Duodenal mucosa (tissue), 2 donors: ENCODE data around the gene TPRG1L.

Source experiments
- H3K27ac ChIP-seq: one replicate; pipeline ENCODE4 v1.7.0; 2013; ENCODE audit warnings: low read depth, low read length
- H3K27me3 ChIP-seq, 2 donors: one replicate each; pipeline ENCODE4 v1.7.0; 2013; ENCODE audit warnings: low read length in 2 of 2, control low read depth in 1 of 2; ENCODE audit not compliant: insufficient read depth in 2 of 2, control insufficient read depth in 1 of 2
- H3K36me3 ChIP-seq, 2 donors: one replicate each; pipeline ENCODE4 v1.7.0; 2013; ENCODE audit warnings: low read length in 2 of 2, control low read depth in 1 of 2; ENCODE audit not compliant: insufficient read depth in 2 of 2, control insufficient read depth in 1 of 2
- H3K4me1 ChIP-seq, 2 donors: one replicate each; pipeline ENCODE4 v1.7.0; 2013; ENCODE audit warnings: low read length in 2 of 2, control low read depth in 1 of 2; ENCODE audit not compliant: insufficient read depth in 2 of 2, control insufficient read depth in 1 of 2
- H3K4me3 ChIP-seq, 2 donors: one replicate each; pipeline ENCODE4 v1.7.0; 2013; ENCODE audit warnings: low read length in 2 of 2, low read depth in 1 of 2
- H3K9ac ChIP-seq, 2 donors: one replicate each; pipeline ENCODE4 v1.7.0; 2013; ENCODE audit warnings: low read length in 2 of 2, low read depth in 1 of 2
- H3K9me3 ChIP-seq, 2 donors: one replicate each; pipeline ENCODE4 v1.7.0; 2013; ENCODE audit warnings: low read length in 2 of 2, control low read depth in 1 of 2; ENCODE audit not compliant: control insufficient read depth in 1 of 2

Gene TPRG1L

DNA sequence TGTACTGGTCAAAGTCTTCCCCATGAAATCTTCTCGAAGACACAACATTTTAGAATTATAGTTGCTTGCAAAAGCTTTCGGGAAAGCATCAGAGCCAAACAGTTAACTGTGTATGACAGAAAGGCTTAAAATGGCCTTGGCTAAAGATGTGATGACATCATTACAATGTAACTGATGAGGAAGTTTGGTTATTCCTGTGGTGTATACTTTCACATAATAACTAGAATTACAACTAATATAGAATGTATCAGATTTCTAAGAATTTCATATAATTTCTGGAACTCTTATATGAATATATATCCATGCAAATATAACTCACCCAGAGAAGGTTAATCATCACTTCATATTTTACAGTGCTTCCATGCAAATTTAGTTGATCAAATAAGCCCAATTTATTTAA lies 35.9 kb downstream of the TPRG1L start:
- Histone ChIP-seq H3K27ac (no peak overlapping the region), H3K4me3 (no peak overlapping the region), H3K9ac (no peak overlapping the region), H3K4me1 (no peaks in the 10 kb centered on the region), H3K27me3 (peaks cover 15 to 17% of the 10 kb centered on the region in 2 donors), H3K36me3 (no peaks in the 10 kb centered on the region), H3K9me3 (no peaks in the 10 kb centered on the region)

DNA sequence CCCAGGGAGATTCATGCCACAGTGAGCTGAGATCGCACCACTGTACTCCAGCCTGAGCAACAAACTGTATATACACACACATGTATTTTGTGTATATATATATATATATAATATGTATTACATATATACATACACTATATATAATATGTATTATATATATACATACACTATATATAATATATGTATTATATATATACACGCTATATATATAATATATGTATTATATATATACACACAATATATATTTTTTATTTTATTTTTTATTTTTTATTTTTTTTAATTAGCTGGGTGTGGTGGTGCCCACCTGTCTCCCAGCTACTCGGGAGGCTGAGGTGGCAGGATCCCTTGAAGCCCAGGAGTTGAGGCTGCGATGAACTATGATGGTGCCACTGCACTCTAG lies 36.8 kb downstream of the TPRG1L start:
- H3K4me1 ChIP-seq = peaks cover 0 to 6% of the 10 kb centered on the region in 2 donors
- H3K27me3 ChIP-seq = peaks cover 9 to 20% of the 10 kb centered on the region in 2 donors

GRCh38 chr1:3662080-3662671 lies 37.4 kb downstream of the TPRG1L start:
- H3K4me3 ChIP-seq = no peak overlapping the region
- no peaks in the 10 kb centered on the region for H3K36me3 ChIP-seq
- peaks cover 5 to 25% of the 10 kb centered on the region in 2 donors for H3K27me3 ChIP-seq
- peaks cover 0 to 11% of the 10 kb centered on the region in 2 donors for H3K4me1 ChIP-seq
- H3K27ac ChIP-seq = no peak overlapping the region
- no peak overlapping the region for H3K9ac ChIP-seq
- H3K9me3 ChIP-seq = no peaks in the 10 kb centered on the region

More for the DNA sequence above, 36.8 kb downstream of the TPRG1L start:
- no peak overlapping the region for H3K27ac ChIP-seq
- no peak overlapping the region for H3K9ac ChIP-seq
- H3K4me3 ChIP-seq = no peak overlapping the region
- no peaks in the 10 kb centered on the region for H3K36me3 ChIP-seq
- H3K9me3 ChIP-seq = no peaks in the 10 kb centered on the region

- no peaks in the 10 kb centered on the region for H3K36me3 ChIP-seq
- H3K4me3 ChIP-seq = no peak overlapping the region
- H3K27me3 ChIP-seq = peaks cover 6 to 26% of the 10 kb centered on the region in 2 donors
These were observed 39.3 kb downstream of the TPRG1L start for GRCh38 chr1:3663999-3664699.

DNA sequence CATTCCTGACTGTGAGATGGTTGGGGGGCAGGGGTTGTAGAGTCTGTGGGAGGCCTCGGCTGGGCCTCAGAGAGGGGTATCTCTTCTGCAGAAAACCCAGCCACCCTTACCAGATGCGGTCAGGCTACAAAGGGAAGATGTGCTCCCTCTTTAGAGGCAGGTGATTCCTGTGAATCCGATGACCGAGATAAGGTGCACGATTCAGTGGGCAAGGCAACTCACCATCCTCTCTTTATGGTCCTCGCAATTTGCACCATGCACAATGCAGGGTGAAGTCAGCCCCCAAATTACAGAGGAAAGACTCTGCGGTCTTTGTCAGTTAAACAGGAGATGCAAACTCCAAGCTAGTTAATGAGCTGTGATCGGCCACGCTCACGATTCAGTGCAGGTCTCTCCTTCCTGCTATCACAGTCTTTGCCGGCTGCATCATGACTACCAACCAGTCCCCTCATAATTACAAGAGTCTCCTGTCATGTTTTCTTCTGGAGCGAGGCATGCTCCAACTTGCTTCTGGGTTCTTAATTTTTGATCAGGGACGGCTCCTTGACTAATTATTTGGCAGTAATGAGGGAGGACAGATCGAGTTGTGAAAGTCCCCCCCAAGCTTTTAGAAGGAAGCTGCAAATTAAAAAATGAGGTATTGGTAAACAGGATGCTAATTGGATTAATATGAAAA lies 40.0 kb downstream of the TPRG1L start:
- H3K36me3 ChIP-seq = no peaks in the 10 kb centered on the region
- H3K27ac ChIP-seq = no peak overlapping the region
- no peak overlapping the region for H3K9ac ChIP-seq
- H3K4me1 ChIP-seq = peaks cover 8 to 11% of the 10 kb centered on the region in 2 donors
- no peaks in the 10 kb centered on the region for H3K9me3 ChIP-seq
- H3K4me3 ChIP-seq = no peak overlapping the region
- H3K27me3 ChIP-seq = peaks cover 6 to 29% of the 10 kb centered on the region in 2 donors

More at GRCh38 chr1:3663999-3664699, 39.3 kb downstream of the TPRG1L start:
- Histone ChIP-seq H3K9ac (no peak overlapping the region), H3K4me1 (peaks cover 6 to 11% of the 10 kb centered on the region in 2 donors), H3K9me3 (no peaks in the 10 kb centered on the region), H3K27ac (no peak overlapping the region)

- no peak overlapping the region for H3K9ac ChIP-seq
- peaks cover 12 to 15% of the 10 kb centered on the region in 2 donors for H3K4me1 ChIP-seq
- H3K9me3 ChIP-seq = no peaks in the 10 kb centered on the region
- no peak overlapping the region for H3K4me3 ChIP-seq
- H3K27me3 ChIP-seq = peaks cover 20 to 48% of the 10 kb centered on the region in 2 donors
- no peaks in the 10 kb centered on the region for H3K36me3 ChIP-seq
- no peak overlapping the region for H3K27ac ChIP-seq
These were observed 43.3 kb downstream of the TPRG1L start for GRCh38 chr1:3668148-3668547.

DNA sequence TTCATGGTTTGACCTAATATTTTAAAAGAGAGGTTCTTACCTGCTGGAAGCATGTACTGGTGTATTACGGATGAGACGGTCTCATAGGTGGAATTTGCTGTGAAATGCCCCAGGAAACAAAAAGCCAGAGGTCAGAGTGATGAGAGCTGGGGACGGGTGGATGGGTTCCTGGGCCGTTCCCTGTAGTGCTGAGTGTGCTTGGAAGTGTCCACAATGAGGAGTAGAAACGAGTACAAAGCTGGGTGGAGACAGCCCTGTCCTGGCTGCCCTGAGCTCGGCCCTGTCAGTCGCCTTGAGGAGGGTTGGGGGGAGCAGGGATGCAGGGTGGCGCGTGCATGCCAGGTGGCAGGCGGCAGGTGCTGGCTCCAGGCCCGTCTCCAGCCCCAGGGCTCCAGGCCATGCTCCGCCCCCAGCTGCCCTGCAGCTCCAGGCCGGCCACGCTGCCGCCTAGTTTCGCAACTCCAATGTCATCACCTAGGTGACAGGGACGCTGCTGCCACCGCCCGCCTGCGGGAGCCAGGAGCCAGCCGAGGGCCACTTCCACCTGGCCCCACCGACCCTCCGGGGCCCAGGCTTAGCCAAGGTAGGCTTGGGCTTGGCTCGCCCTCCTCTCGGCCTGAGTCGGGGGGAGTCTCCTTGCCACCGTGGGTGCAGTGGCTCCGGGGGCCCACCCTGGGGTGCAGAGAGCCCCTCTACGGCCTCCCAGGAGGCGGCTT lies 43.9 kb downstream of the TPRG1L start:
- H3K27me3 ChIP-seq = peaks cover 20 to 46% of the 10 kb centered on the region in 2 donors

DNA sequence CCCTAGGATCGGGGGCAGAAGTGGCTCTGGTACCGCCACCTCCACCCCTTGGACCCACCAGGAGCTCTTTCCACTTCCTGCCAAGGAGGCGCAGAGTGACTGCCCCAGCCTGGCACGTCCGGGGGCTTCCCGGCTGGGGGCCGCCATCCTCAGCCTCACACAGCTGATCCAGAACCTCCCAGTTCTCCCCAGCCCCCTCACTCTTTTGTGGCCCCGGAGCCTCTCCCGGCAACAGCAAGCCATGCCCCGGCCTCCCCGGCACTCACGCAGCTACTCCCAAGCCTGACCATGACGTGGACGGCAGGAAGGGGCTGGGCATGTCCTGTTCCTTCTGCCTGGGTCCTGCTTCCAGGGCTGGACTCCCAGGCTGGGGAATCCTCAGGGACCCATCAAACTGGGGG lies 44.6 kb downstream of the TPRG1L start:
- Histone ChIP-seq H3K4me3 (no peak overlapping the region), H3K27ac (no peak overlapping the region), H3K4me1 (peaks cover 23 to 27% of the 10 kb centered on the region in 2 donors), H3K27me3 (peaks cover 20 to 39% of the 10 kb centered on the region in 2 donors), H3K9ac (no peak overlapping the region), H3K36me3 (no peaks in the 10 kb centered on the region), H3K9me3 (no peaks in the 10 kb centered on the region)

More for the DNA sequence above, 43.9 kb downstream of the TPRG1L start:
- H3K4me3 ChIP-seq = no peak overlapping the region
- H3K9ac ChIP-seq = no peak overlapping the region
- no peaks in the 10 kb centered on the region for H3K9me3 ChIP-seq
- no peaks in the 10 kb centered on the region for H3K36me3 ChIP-seq
- no peak overlapping the region for H3K27ac ChIP-seq
- H3K4me1 ChIP-seq = peaks cover 18 to 20% of the 10 kb centered on the region in 2 donors

GRCh38 chr1:3669971-3670431 lies 45.2 kb downstream of the TPRG1L start:
- Histone ChIP-seq H3K27ac (no peak overlapping the region), H3K36me3 (no peaks in the 10 kb centered on the region), H3K9me3 (no peaks in the 10 kb centered on the region), H3K9ac (no peak overlapping the region), H3K27me3 (peaks cover 20 to 34% of the 10 kb centered on the region in 2 donors), H3K4me1 (peaks cover 26 to 29% of the 10 kb centered on the region in 2 donors), H3K4me3 (no peak overlapping the region)
